Central memory CD8-positive, alpha-beta T cell (primary cell): ENCODE results near the gene TMEM267.
A peak's percentile ranks its signal among the peaks of the same experiment; 100 is the strongest.
"Not testable (repeated sequence)": the region's sequence is repeated elsewhere in the genome, so short reads cannot be mapped to it uniquely, and the experiment has no call there.

ENCODE experiments used
- ATAC-seq: fragments of 150-1000 bp; cut with Tn5 transposase; replicated peaks from 2 replicates; pipeline ENCODE4 v1.10.0; 2022; ENCODE audit warnings: mild to moderate bottlenecking, moderate FRiP score, moderate number of reproducible peaks; ENCODE audit not compliant: poor library complexity, severe bottlenecking; ENCODE audit errors: extremely low read depth
- DNase-seq, 2 donors: peaks; one replicate each; pipeline ENCODE4 v3.0.0; 2021; ENCODE audit warnings: low spot score in 2 of 2
- H3K27ac Mint-ChIP-seq: one replicate; pipeline ENCODE4 v1.8.0; 2022; ENCODE audit warnings: low read depth, mild to moderate bottlenecking, moderate library complexity, mixed read lengths
- H3K27me3 Mint-ChIP-seq: one replicate; pipeline ENCODE4 v1.8.0; 2022; ENCODE audit warnings: mixed read lengths
- H3K36me3 Mint-ChIP-seq: one replicate; pipeline ENCODE4 v1.8.0; 2022; ENCODE audit warnings: mild to moderate bottlenecking, moderate library complexity, mixed read lengths; ENCODE audit not compliant: insufficient read depth
- H3K4me1 Mint-ChIP-seq: one replicate; pipeline ENCODE4 v1.8.0; 2022; ENCODE audit warnings: mixed read lengths
- H3K4me3 Mint-ChIP-seq: one replicate; pipeline ENCODE4 v1.8.0; 2022; ENCODE audit warnings: mild to moderate bottlenecking, moderate library complexity, mixed read lengths
- H3K9me3 Mint-ChIP-seq: one replicate; pipeline ENCODE4 v1.8.0; 2022; ENCODE audit warnings: mixed read lengths

The TMEM267 gene

GRCh38 chr5:43483298-43484105, at the start of gene TMEM267:
TMEM267 (minus strand) TSS chr5:43483865; CDS start chr5:43453969, 29,896 bp downstream.
- Mint-ChIP-seq H3K36me3 (peaks cover 13% of the 10 kb centered on the region), H3K9me3 (no peaks in the 10 kb centered on the region), H3K27ac (peak within 1 kb of the TSS; percentile 98), H3K4me3 (peak within 1 kb of the TSS; percentile 88), H3K4me1 (peaks cover 35% of the 10 kb centered on the region), H3K27me3 (no peaks in the 10 kb centered on the region)
- peak; percentile 84 for ATAC-seq
- peak; percentile 70 to 72 for DNase-seq

- Mint-ChIP-seq H3K4me3 (no peak overlapping the region), H3K36me3 (peaks cover 74% of the 10 kb centered on the region), H3K27me3 (no peaks in the 10 kb centered on the region)
These were observed 47.0 kb upstream of the TMEM267 start for GRCh38 chr5:43530648-43531047.

GRCh38 chr5:43523662-43524072, 40.0 kb upstream of the TMEM267 start:
- Mint-ChIP-seq H3K4me3 (no peak overlapping the region), H3K27ac (no peak overlapping the region), H3K9me3 (no peaks in the 10 kb centered on the region), H3K4me1 (no peaks in the 10 kb centered on the region), H3K27me3 (no peaks in the 10 kb centered on the region), H3K36me3 (peaks cover 25% of the 10 kb centered on the region)
- DNase-seq (no peak), ATAC-seq (no peak)

More at GRCh38 chr5:43530648-43531047, 47.0 kb upstream of the TMEM267 start:
- Mint-ChIP-seq H3K4me1 (no peaks in the 10 kb centered on the region), H3K9me3 (no peaks in the 10 kb centered on the region), H3K27ac (no peak overlapping the region)
- DNase-seq (no peak), ATAC-seq (no peak)

GRCh38 chr5:43520615-43521014, 37.0 kb upstream of the TMEM267 start:
- no peak for DNase-seq
- Mint-ChIP-seq H3K9me3 (no peaks in the 10 kb centered on the region), H3K27me3 (no peaks in the 10 kb centered on the region), H3K4me3 (no peak overlapping the region), H3K27ac (no peak overlapping the region), H3K4me1 (peaks cover 1% of the 10 kb centered on the region), H3K36me3 (peaks cover 9% of the 10 kb centered on the region)
- ATAC-seq, result no peak

GRCh38 chr5:43515678-43516048, 32.0 kb upstream of the TMEM267 start:
- H3K27ac Mint-ChIP-seq, result no peak overlapping the region
- no peaks in the 10 kb centered on the region for H3K27me3 Mint-ChIP-seq
- H3K4me1 Mint-ChIP-seq, result peaks cover 19% of the 10 kb centered on the region

GRCh38 chr5:43514816-43515677, 31.4 kb upstream of the TMEM267 start, which contains the start of gene C5orf34:
C5orf34 (minus strand) TSS chr5:43515148; CDS start chr5:43509339, 5,809 bp downstream.
- peaks cover 7% of the 10 kb centered on the region for H3K36me3 Mint-ChIP-seq
- peaks cover 19% of the 10 kb centered on the region for H3K4me1 Mint-ChIP-seq
- ATAC-seq (peak; percentile 92), DNase-seq (peak; percentile 83 to 94)
- peak within 1 kb of the TSS; percentile 90 for H3K27ac Mint-ChIP-seq
- H3K4me3 Mint-ChIP-seq, result peak within 1 kb of the TSS; percentile 85
- no peaks in the 10 kb centered on the region for H3K27me3 Mint-ChIP-seq
- no peaks in the 10 kb centered on the region for H3K9me3 Mint-ChIP-seq

More at GRCh38 chr5:43515678-43516048, 32.0 kb upstream of the TMEM267 start:
- ATAC-seq (no peak), DNase-seq (no peak)
- Mint-ChIP-seq H3K36me3 (peaks cover 7% of the 10 kb centered on the region), H3K4me3 (peak overlapping the region; percentile 85), H3K9me3 (no peaks in the 10 kb centered on the region)

GRCh38 chr5:43514471-43514815, 30.8 kb upstream of the TMEM267 start:
- no peaks in the 10 kb centered on the region for H3K27me3 Mint-ChIP-seq

GRCh38 chr5:43514025-43514424, 30.4 kb upstream of the TMEM267 start:
- Mint-ChIP-seq H3K4me1 (peaks cover 19% of the 10 kb centered on the region), H3K9me3 (no peaks in the 10 kb centered on the region), H3K27ac (peak overlapping the region; percentile 90), H3K27me3 (no peaks in the 10 kb centered on the region), H3K36me3 (peaks cover 7% of the 10 kb centered on the region), H3K4me3 (peak overlapping the region; percentile 85)
- DNase-seq (no peak), ATAC-seq (no peak)

More at GRCh38 chr5:43514471-43514815, 30.8 kb upstream of the TMEM267 start:
- Mint-ChIP-seq H3K36me3 (peaks cover 7% of the 10 kb centered on the region), H3K27ac (peak overlapping the region; percentile 90), H3K4me3 (peak overlapping the region; percentile 85), H3K9me3 (no peaks in the 10 kb centered on the region), H3K4me1 (peaks cover 19% of the 10 kb centered on the region)
- ATAC-seq (peak; percentile 57), DNase-seq (no peak)

GRCh38 chr5:43511062-43511461, 27.4 kb upstream of the TMEM267 start:
- Mint-ChIP-seq H3K36me3 (peaks cover 12% of the 10 kb centered on the region), H3K4me1 (peaks cover 19% of the 10 kb centered on the region)
- not testable (repeated sequence) for H3K27ac Mint-ChIP-seq, DNase-seq, H3K4me3 Mint-ChIP-seq, H3K27me3 Mint-ChIP-seq, H3K9me3 Mint-ChIP-seq, ATAC-seq

- Mint-ChIP-seq H3K4me1 (no peaks in the 10 kb centered on the region), H3K9me3 (no peaks in the 10 kb centered on the region), H3K27me3 (no peaks in the 10 kb centered on the region), H3K27ac (peak overlapping the region; percentile 22), H3K36me3 (no peaks in the 10 kb centered on the region), H3K4me3 (no peak overlapping the region)
- no peak for ATAC-seq
- no peak for DNase-seq
These were observed 14.9 kb upstream of the TMEM267 start for GRCh38 chr5:43498581-43498980.

GRCh38 chr5:43497311-43498104, 13.8 kb upstream of the TMEM267 start:
- no peak for DNase-seq
- no peaks in the 10 kb centered on the region for H3K27me3 Mint-ChIP-seq
- no peaks in the 10 kb centered on the region for H3K36me3 Mint-ChIP-seq

GRCh38 chr5:43491326-43491725, 7.7 kb upstream of the TMEM267 start:
- Mint-ChIP-seq H3K27me3 (no peaks in the 10 kb centered on the region), H3K9me3 (no peaks in the 10 kb centered on the region), H3K4me3 (no peak overlapping the region), H3K4me1 (no peaks in the 10 kb centered on the region), H3K27ac (no peak overlapping the region), H3K36me3 (no peaks in the 10 kb centered on the region)
- DNase-seq (no peak), ATAC-seq (no peak)

More at GRCh38 chr5:43497311-43498104, 13.8 kb upstream of the TMEM267 start:
- Mint-ChIP-seq H3K4me1 (no peaks in the 10 kb centered on the region), H3K9me3 (no peaks in the 10 kb centered on the region), H3K27ac (peak overlapping the region; percentile 22), H3K4me3 (peak overlapping the region; percentile 64)
- peak; percentile 54 for ATAC-seq
